Coronary artery (tissue), 2 donors: ENCODE measurements around the gene PAQR3.
"Not testable (repeated sequence)": the region's sequence is repeated elsewhere in the genome, so short reads cannot be mapped to it uniquely, and the experiment has no call there.

ENCODE experiments used
- DNase-seq: peaks from one replicate; pipeline ENCODE4 v3.0.0-alpha.2; 2017; ENCODE audit warnings: low spot score
- H3K27ac ChIP-seq, 2 donors: fragments of 200-600 bp; sonication (generic); one replicate each; pipeline ENCODE4 v1.5.1; 2016 to 2019
- H3K4me3 ChIP-seq: fragments of 200-600 bp; sonication (generic); 2 replicates; pipeline ENCODE4 v1.5.1; 2016; ENCODE audit warnings: mild to moderate bottlenecking, moderate library complexity
- CTCF ChIP-seq: fragments of 200-600 bp; sonication (generic); IDR thresholded peaks from one replicate; pipeline ENCODE4 v1.5.1; 2019; ENCODE audit warnings: antibody characterized with exemption

Gene PAQR3

GRCh38 chr4:78880874-78881492 is 58.3 kb downstream of the PAQR3 start:
- TF ChIP-seq CTCF: no peak
- no peak for DNase-seq

GRCh38 chr4:78878031-78878430 is 61.2 kb downstream of the PAQR3 start:
- no peak overlapping the region for H3K4me3 ChIP-seq
- TF ChIP-seq CTCF: no peak
- no peak overlapping the region for H3K27ac ChIP-seq
- DNase-seq: no peak

More at GRCh38 chr4:78880874-78881492, 58.3 kb downstream of the PAQR3 start:
- H3K27ac ChIP-seq: no peak overlapping the region
- no peak overlapping the region for H3K4me3 ChIP-seq

GRCh38 chr4:78876568-78877320 is 62.5 kb downstream of the PAQR3 start:
- no peak for DNase-seq
- Histone ChIP-seq H3K27ac (no peak overlapping the region), H3K4me3 (no peak overlapping the region)
- no peak for TF ChIP-seq CTCF

- DNase-seq: no peak
- H3K27ac ChIP-seq: no peak overlapping the region
- TF ChIP-seq CTCF: no peak
- no peak overlapping the region for H3K4me3 ChIP-seq
Observed at GRCh38 chr4:78870056-78870455, 69.2 kb downstream of the PAQR3 start.

GRCh38 chr4:78868712-78869111 is 70.5 kb downstream of the PAQR3 start:
- not testable (repeated sequence) for DNase-seq

GRCh38 chr4:78865451-78865850 is 73.8 kb downstream of the PAQR3 start:
- no peak for DNase-seq
- Histone ChIP-seq H3K4me3 (no peak overlapping the region), H3K27ac (no peak overlapping the region)
- no peak for TF ChIP-seq CTCF

More at GRCh38 chr4:78868712-78869111, 70.5 kb downstream of the PAQR3 start:
- not testable (repeated sequence) for H3K27ac ChIP-seq, H3K4me3 ChIP-seq

GRCh38 chr4:78864405-78865024 is 74.7 kb downstream of the PAQR3 start:
- Histone ChIP-seq H3K27ac (peak overlapping the region in 1 of 2 donors; percentile 5), H3K4me3 (no peak overlapping the region)
- peak; percentile 42 for TF ChIP-seq CTCF
- DNase-seq: no peak
